Measurements from ENCODE around the gene HIF1AN.
"Not testable (repeated sequence)": the region's sequence is repeated elsewhere in the genome, so short reads cannot be mapped to it uniquely, and the experiment has no call there.

Gene HIF1AN

GRCh38 chr10:100568912-100569311, 33.2 kb downstream of the HIF1AN start:
- H3K4me3 ChIP-seq (replicated peaks; ENCODE audit: low read depth, low read length) = no peak overlapping the region
- no peak for TF ChIP-seq CTCF (IDR thresholded peaks at IDR 0.05; ENCODE audit: low read length, missing control alignments)
- DNase-seq (ENCODE audit: low read depth) = no peak

GRCh38 chr10:100569687-100570481, 34.1 kb downstream of the HIF1AN start:
- TF ChIP-seq CTCF (IDR thresholded peaks at IDR 0.05; ENCODE audit: low read length, missing control alignments) = no peak
- H3K4me3 ChIP-seq (replicated peaks; ENCODE audit: low read depth, low read length) = no peak overlapping the region
- no peak for DNase-seq (ENCODE audit: low read depth)

DNA sequence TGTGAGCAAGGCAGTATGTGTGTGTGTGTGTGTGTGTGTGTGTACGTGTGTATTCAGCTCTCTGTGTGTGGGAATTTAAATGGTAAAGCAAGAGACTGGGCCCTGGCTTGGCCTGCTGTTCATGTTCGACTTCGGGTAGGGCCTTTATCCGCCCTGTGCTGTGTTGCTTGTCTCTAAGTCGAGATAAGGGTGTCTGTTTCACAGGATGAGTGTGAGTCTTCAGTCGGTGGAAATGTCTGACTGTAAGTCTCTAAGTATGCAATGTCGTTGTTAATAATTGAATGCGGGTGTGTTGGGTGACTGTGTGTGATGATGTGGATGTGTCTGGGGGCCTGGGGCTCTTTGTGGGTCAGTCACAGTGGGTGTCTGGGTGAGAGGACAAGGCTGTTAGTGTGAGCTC, 34.8 kb downstream of the HIF1AN start:
- TF ChIP-seq CTCF (IDR thresholded peaks at IDR 0.05; ENCODE audit: low read length, missing control alignments) = no peak
- no peak overlapping the region for H3K4me3 ChIP-seq (replicated peaks; ENCODE audit: low read depth, low read length)
- DNase-seq (ENCODE audit: low read depth) = no peak

DNA sequence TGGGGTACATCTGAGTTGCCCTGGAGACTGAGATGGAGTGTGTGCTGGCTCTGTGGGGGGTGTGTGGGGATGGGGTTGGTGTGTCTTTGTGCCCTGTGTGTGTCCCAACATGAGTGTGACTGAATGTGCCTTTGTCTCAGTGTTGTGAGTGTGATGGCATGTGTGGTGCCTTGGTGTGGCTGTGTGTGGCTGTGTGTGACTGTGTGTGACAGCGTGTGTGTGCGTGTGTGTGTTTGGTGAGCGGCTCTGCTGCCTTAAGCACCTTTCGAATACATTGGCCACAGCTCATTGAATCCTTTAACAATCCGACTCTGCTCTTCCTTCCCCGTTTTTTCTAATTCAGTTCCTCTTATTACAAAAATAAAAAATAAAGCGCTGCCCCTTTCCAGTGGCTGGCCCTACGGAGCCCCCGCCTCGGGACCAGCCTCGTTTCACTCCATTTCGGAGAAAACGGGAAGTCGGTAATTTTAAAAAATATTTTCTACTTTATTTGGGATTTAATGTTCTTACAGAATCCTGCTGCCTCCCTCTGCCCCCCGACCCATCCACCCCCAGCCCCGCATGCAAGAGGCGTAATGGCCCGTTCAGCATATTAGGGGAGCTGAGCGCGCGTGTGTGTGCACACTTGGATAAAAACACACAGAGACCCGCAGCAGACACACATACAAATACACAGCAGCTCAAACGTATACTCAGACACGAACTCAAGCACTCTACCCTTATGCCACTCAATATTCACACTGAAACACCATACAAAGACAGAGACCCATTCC, 35.5 kb downstream of the HIF1AN start:
- no peak for TF ChIP-seq CTCF (IDR thresholded peaks at IDR 0.05; ENCODE audit: low read length, missing control alignments)
- no peak for DNase-seq (ENCODE audit: low read depth)
- H3K4me3 ChIP-seq (replicated peaks; ENCODE audit: low read depth, low read length) = no peak overlapping the region

DNA sequence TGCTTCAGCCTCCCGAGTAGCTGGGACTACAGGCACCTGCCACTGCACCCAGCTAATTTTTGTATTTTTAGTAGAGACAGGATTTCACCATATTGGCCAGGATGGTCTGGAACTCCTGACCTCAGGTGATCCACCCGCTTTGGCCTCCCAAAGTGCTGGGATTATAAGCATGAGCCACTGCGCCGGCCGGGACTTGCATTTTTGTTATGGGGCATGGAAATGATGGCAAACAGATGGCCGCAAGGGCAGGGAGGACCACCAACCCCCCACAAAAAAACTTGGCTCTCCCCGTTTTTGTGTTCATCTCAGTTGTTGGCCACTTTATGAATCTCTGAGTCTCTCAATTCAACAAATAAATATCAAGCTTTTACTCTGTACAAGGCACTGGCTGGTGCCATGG, 39.4 kb downstream of the HIF1AN start:
- not testable (repeated sequence) for H3K4me3 ChIP-seq (replicated peaks; ENCODE audit: low read depth, low read length); DNase-seq (ENCODE audit: low read depth)

DNA sequence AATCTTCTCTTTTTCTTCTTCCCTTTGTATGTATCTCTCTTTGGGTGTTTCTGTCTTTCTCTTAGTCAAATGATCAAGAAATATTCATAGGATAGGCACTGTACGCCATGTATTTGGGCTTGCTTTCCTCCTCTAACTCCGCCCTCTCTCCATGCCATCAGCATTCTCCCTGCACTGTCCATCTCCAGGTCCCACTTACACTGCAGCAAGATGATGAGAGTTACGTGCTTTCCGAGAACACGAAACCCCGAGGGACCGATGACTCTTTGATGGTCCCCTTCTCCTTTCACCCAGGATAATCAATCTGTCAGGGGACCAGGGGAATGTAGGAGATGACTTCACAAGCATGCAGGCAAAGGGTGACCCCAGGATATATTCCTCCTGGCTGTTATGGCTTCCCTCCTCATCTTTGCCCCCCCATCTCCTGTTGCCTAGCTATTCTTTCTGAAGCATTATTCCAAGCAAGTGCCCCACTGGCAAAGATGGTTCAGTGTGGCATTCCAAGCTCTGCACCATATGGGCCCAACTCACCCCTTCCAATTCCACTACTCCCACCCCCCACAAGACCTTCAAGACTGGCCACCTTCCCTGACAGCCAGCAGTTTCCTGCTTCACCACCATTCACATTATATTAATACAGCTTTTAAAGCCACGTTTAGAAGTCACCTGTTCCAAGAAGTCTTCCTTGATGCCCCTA, 40.0 kb downstream of the HIF1AN start:
- H3K4me3 ChIP-seq (replicated peaks; ENCODE audit: low read depth, low read length) = no peak overlapping the region
- DNase-seq (ENCODE audit: low read depth) = no peak
- no peak for TF ChIP-seq CTCF (IDR thresholded peaks at IDR 0.05; ENCODE audit: low read length, missing control alignments)

- no peak overlapping the region for H3K4me3 ChIP-seq (replicated peaks; ENCODE audit: low read depth, low read length)
- DNase-seq (ENCODE audit: low read depth) = no peak
- TF ChIP-seq CTCF (IDR thresholded peaks at IDR 0.05; ENCODE audit: low read length, missing control alignments) = no peak
Measured at GRCh38 chr10:100576282-100576635, 40.5 kb downstream of the HIF1AN start.
